ENCODE measurements around the gene MORC3.

MORC3 gene

GRCh38 chr21:36411301-36411700 is 91.3 kb downstream of the MORC3 start:
- no peak overlapping the region for H3K27ac ChIP-seq (ENCODE audit: low read depth, low read length)
- H4K20me1 ChIP-seq (ENCODE audit: low read depth, low read length) = no peaks in the 10 kb centered on the region
- no peak overlapping the region for H3K4me2 ChIP-seq (ENCODE audit: low read depth, low read length, poor library complexity, severe bottlenecking)
- TF ChIP-seq, protein P1, sequence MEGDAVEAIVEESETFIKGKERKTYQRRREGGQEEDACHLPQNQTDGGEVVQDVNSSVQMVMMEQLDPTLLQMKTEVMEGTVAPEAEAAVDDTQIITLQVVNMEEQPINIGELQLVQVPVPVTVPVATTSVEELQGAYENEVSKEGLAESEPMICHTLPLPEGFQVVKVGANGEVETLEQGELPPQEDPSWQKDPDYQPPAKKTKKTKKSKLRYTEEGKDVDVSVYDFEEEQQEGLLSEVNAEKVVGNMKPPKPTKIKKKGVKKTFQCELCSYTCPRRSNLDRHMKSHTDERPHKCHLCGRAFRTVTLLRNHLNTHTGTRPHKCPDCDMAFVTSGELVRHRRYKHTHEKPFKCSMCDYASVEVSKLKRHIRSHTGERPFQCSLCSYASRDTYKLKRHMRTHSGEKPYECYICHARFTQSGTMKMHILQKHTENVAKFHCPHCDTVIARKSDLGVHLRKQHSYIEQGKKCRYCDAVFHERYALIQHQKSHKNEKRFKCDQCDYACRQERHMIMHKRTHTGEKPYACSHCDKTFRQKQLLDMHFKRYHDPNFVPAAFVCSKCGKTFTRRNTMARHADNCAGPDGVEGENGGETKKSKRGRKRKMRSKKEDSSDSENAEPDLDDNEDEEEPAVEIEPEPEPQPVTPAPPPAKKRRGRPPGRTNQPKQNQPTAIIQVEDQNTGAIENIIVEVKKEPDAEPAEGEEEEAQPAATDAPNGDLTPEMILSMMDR (IDR thresholded peaks at IDR 0.05; ENCODE audit: insufficient read depth, low read length, poor library complexity, severe bottlenecking) = no peak
- TF ChIP-seq EZH2phosphoT487 (conservative IDR thresholded peaks at IDR 0.05; ENCODE audit: low read length) = no peak
- H3K36me3 ChIP-seq (ENCODE audit: low read length) = no peaks in the 10 kb centered on the region
- no peaks in the 10 kb centered on the region for H3F3A ChIP-seq (ENCODE audit: insufficient read depth)
- no peaks in the 10 kb centered on the region for H3K9me2 ChIP-seq (replicated peaks; ENCODE audit: insufficient read depth, low read length)
- no peaks in the 10 kb centered on the region for H3K27me3 ChIP-seq (ENCODE audit: low read length)
- H3K79me2 ChIP-seq (ENCODE audit: insufficient read depth, low read length) = no peaks in the 10 kb centered on the region
- H3K9ac ChIP-seq (ENCODE audit: low read length) = no peak overlapping the region
- no peak overlapping the region for H2AFZ ChIP-seq (ENCODE audit: low read depth, low read length, severe bottlenecking)
- H3K4me3 ChIP-seq (ENCODE audit: insufficient read depth, low read length, poor library complexity, severe bottlenecking) = no peak overlapping the region
- no peaks in the 10 kb centered on the region for H3K9me3 ChIP-seq (ENCODE audit: insufficient read depth, low read length)

DNA sequence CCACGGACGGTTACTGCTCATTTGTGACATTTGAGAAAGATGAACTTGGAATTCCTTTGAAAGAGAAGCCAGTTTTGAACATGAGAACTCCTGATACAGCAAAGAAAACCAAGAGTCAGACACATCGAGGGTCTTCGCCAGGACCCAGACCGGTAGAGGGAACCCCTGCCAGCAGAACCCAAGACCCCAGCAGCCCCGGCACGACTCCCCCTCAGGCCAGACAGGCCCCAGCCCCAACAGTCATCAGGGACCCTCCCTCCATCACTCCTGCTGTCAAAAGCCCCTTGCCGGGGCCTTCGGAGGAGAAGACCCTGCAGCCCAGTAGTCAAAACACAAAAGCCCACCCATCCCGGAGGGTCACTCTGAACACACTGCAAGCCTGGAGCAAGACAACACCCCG is 92.9 kb downstream of the MORC3 start:
- Histone ChIP-seq H3K4me2 (ENCODE audit: low read depth, low read length, poor library complexity, severe bottlenecking) (no peak overlapping the region), H3K36me3 (ENCODE audit: low read length) (peaks cover 5% of the 10 kb centered on the region; the same call in 1 of the 2 replicates), H3K4me3 (ENCODE audit: insufficient read depth, low read length, poor library complexity, severe bottlenecking) (no peak overlapping the region), H2AFZ (ENCODE audit: low read depth, low read length, severe bottlenecking) (no peak overlapping the region), H3F3A (ENCODE audit: insufficient read depth) (no peaks in the 10 kb centered on the region), H3K9ac (ENCODE audit: low read length) (no peak overlapping the region), H4K20me1 (ENCODE audit: low read depth, low read length) (no peaks in the 10 kb centered on the region), H3K9me2 (replicated peaks; ENCODE audit: insufficient read depth, low read length) (no peaks in the 10 kb centered on the region), H3K27me3 (ENCODE audit: low read length) (no peaks in the 10 kb centered on the region), H3K9me3 (ENCODE audit: insufficient read depth, low read length) (no peaks in the 10 kb centered on the region), H3K79me2 (ENCODE audit: insufficient read depth, low read length) (no peaks in the 10 kb centered on the region), H3K27ac (ENCODE audit: low read depth, low read length) (no peak overlapping the region)
- TF ChIP-seq, protein P1 (IDR thresholded peaks at IDR 0.05; ENCODE audit: insufficient read depth, low read length, poor library complexity, severe bottlenecking) = no peak
- no peak for TF ChIP-seq EZH2phosphoT487 (conservative IDR thresholded peaks at IDR 0.05; ENCODE audit: low read length)

- no peaks in the 10 kb centered on the region for H3K79me2 ChIP-seq (ENCODE audit: insufficient read depth, low read length)
- no peaks in the 10 kb centered on the region for H3F3A ChIP-seq (ENCODE audit: insufficient read depth)
- H3K9me3 ChIP-seq (ENCODE audit: insufficient read depth, low read length) = no peaks in the 10 kb centered on the region
- H2AFZ ChIP-seq (ENCODE audit: low read depth, low read length, severe bottlenecking) = no peak overlapping the region
- H4K20me1 ChIP-seq (ENCODE audit: low read depth, low read length) = no peaks in the 10 kb centered on the region
- no peak overlapping the region for H3K4me2 ChIP-seq (ENCODE audit: low read depth, low read length, poor library complexity, severe bottlenecking)
- H3K4me3 ChIP-seq (ENCODE audit: insufficient read depth, low read length, poor library complexity, severe bottlenecking) = no peak overlapping the region
- no peaks in the 10 kb centered on the region for H3K27me3 ChIP-seq (ENCODE audit: low read length)
- H3K27ac ChIP-seq (ENCODE audit: low read depth, low read length) = no peak overlapping the region
- peaks cover 5% of the 10 kb centered on the region; the same call in 1 of the 2 replicates for H3K36me3 ChIP-seq (ENCODE audit: low read length)
- no peaks in the 10 kb centered on the region for H3K9me2 ChIP-seq (replicated peaks; ENCODE audit: insufficient read depth, low read length)
- TF ChIP-seq, protein P1 (IDR thresholded peaks at IDR 0.05; ENCODE audit: insufficient read depth, low read length, poor library complexity, severe bottlenecking) = no peak
- TF ChIP-seq EZH2phosphoT487 (conservative IDR thresholded peaks at IDR 0.05; ENCODE audit: low read length) = no peak
- H3K9ac ChIP-seq (ENCODE audit: low read length) = no peak overlapping the region
These were observed 95.4 kb downstream of the MORC3 start for GRCh38 chr21:36415375-36415774.
